ENCODE results near the gene RAMACL.
"Not testable (repeated sequence)": the region's sequence is repeated elsewhere in the genome, so short reads cannot be mapped to it uniquely, and the experiment has no call there.

Gene RAMACL

DNA sequence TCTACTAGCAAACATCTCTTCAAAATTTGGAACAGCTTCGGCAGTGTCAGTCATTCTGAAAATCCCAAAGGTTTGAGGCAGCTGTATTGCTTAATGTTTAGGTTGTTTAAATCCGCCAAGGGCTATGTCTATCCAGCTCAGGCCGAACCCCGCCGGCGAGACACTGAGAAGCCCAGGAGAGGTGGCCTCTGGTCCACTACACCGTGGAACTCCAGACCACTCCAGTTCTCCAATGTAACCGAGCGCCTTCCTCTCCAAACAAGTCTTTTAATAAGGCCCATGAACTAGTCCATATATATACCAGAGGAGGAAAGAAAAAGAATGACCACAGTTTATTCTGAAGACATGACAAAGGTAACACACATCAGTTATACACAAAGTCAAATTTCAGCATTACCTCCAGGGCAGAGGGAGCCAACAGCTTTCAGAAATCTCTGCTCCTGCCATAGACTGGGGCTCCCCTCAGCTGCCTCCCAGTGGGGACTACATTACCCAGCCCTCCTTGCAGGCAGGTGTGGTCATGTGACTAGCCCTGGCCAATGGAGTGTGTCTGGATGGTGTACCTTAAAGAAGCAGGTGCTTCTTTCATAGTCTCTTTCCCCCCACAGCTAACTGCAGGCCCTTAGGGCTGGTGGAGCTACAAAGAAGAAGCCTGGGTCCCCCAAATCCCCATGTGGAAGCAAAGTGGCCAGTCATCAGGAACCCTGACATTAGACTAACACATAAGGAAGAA lies at the start of gene RAMACL:
TSS of gene RAMACL (minus strand) at position 255 of the 733 bp plus-strand sequence. CDS start at position 54, 201 bp downstream.
- no peaks in the 10 kb centered on the region for H3K9me3 ChIP-seq (ENCODE audit: control insufficient read depth in 1 of 2, low read length in 2 of 2)
- H3K27me3 ChIP-seq (ENCODE audit: control insufficient read depth in 1 of 2, insufficient read depth in 2 of 2, low read length in 2 of 2) = no peaks in the 10 kb centered on the region
- peaks cover 7 to 12% of the 10 kb centered on the region in 2 donors for H3K4me1 ChIP-seq (ENCODE audit: control insufficient read depth in 1 of 2, insufficient read depth in 2 of 2, low read length in 2 of 2)
- no peaks in the 10 kb centered on the region for H3K36me3 ChIP-seq (ENCODE audit: control insufficient read depth in 1 of 2, insufficient read depth in 2 of 2, low read length in 2 of 2)
- no peak within 1 kb of the TSS for H3K4me3 ChIP-seq (ENCODE audit: low read depth in 1 of 2, low read length in 2 of 2)
- H3K27ac ChIP-seq (ENCODE audit: low read depth, low read length) = no peak within 1 kb of the TSS
- no peak within 1 kb of the TSS for H3K9ac ChIP-seq (ENCODE audit: low read depth in 1 of 2, low read length in 2 of 2)

DNA sequence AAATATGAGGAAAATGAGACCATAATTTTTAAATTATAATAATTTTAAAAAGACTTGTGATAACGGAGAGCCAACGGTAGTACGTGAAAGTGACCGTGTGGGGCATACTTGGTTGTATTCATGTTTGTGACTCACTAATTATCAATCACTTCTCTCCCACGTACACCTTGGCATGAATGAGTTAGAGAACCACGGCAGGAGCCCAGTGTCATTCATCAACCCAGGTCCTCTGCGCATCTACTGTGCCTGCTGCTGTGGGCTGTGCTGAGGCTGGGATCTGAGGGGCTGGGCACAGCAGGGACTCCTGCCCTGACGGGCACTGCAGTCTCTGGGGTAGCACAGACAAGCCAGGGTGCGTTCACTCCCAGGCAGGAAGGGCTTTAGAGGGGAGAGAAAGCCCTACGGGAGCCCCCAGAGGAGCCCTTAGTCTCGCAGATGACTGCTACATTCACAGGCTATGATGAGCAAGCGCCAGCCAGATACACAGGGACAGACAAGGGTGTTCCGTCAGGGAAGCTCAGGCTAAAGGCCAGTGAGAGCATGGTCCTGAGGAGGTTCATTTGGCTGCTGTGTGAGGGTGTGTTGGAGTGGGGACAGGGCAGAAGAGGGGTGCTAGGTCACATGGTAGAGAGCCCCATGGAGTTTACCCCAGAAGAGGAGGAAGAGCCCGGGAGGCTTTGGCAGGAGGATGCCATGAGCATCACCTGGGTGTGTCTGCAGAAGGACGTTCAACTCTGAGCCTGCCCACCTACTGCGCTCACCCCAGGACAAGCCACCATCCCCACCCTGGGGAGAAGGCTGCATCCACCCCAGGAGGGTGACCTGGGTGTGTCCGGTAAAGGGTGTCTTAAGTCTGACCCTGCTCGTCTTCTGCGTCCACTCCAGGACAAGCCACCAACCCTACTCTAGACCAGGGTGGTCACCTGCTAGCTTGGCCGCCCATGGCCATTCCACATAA lies 48.8 kb upstream of the RAMACL start:
- H3K27me3 ChIP-seq (ENCODE audit: control insufficient read depth in 1 of 2, insufficient read depth in 2 of 2, low read length in 2 of 2) = peaks cover 0 to 9% of the 10 kb centered on the region in 2 donors
- no peaks in the 10 kb centered on the region for H3K9me3 ChIP-seq (ENCODE audit: control insufficient read depth in 1 of 2, low read length in 2 of 2)
- no peak overlapping the region for H3K4me3 ChIP-seq (ENCODE audit: low read depth in 1 of 2, low read length in 2 of 2)
- no peak overlapping the region for H3K9ac ChIP-seq (ENCODE audit: low read depth in 1 of 2, low read length in 2 of 2)
- peaks cover 0 to 1% of the 10 kb centered on the region in 2 donors for H3K4me1 ChIP-seq (ENCODE audit: control insufficient read depth in 1 of 2, insufficient read depth in 2 of 2, low read length in 2 of 2)
- no peaks in the 10 kb centered on the region for H3K36me3 ChIP-seq (ENCODE audit: control insufficient read depth in 1 of 2, insufficient read depth in 2 of 2, low read length in 2 of 2)
- no peak overlapping the region for H3K27ac ChIP-seq (ENCODE audit: low read depth, low read length)

DNA sequence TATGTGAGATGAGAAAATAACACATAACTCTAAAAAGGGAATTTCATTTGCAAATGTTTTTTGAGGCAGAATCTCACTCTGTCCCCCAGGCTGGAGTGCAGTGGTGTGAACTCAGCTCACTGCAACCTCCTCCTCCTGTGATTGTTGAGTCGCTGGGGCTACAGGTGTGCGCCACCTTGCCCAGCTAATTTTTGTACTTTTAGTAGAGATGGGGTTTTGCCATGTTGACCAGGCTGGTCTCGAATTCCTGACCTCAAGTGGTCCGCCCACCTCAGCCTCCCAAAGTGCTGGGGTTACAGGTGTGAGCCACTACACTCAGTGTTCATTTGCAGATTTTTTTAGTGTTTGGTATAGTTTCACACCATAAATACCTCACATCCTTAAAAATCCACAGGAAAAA lies 48.1 kb upstream of the RAMACL start:
- H3K9me3 ChIP-seq (ENCODE audit: control insufficient read depth in 1 of 2, low read length in 2 of 2); H3K9ac ChIP-seq (ENCODE audit: low read depth in 1 of 2, low read length in 2 of 2); H3K4me3 ChIP-seq (ENCODE audit: low read depth in 1 of 2, low read length in 2 of 2); H3K36me3 ChIP-seq (ENCODE audit: control insufficient read depth in 1 of 2, insufficient read depth in 2 of 2, low read length in 2 of 2); H3K4me1 ChIP-seq (ENCODE audit: control insufficient read depth in 1 of 2, insufficient read depth in 2 of 2, low read length in 2 of 2); H3K27me3 ChIP-seq (ENCODE audit: control insufficient read depth in 1 of 2, insufficient read depth in 2 of 2, low read length in 2 of 2); H3K27ac ChIP-seq (ENCODE audit: low read depth, low read length): not testable (repeated sequence)

DNA sequence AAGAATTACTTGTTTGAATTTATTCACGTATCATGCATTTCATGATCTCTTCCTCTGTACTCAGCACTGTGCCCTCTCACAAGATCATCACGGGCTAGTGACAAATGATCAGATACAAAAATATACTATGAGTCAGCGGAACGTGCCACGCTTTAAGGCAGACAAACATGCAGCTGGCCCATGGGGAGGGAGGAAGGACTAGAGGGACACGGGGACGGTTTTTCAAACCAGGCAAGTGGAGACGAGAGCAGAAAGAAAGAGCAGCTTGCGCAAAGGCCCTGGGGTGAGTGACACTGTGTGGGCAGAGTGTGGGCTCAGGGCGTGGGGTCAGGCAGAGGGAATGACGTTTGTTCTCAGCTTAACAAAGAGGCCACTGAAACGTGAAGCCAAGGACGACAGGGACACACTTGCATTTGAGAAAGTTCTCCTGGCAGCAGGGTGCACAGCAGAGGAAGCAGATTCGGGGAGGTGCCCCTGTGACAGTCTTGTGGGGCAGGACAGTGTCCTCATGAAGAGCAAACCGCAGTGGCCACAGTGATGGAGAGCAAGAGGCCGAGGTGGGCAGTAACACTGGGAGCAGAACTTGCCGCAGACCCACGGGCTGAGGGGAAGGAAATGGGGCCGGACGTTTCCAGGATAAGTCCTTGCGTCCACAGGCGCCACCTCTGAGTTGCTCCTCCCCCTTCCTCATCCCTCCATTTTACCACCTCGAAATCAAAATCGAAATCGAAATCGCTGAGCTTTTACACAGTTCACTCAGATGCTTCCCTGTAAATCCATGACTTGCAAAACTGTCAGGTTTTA lies 47.5 kb upstream of the RAMACL start:
- Histone ChIP-seq H3K4me1 (ENCODE audit: control insufficient read depth in 1 of 2, insufficient read depth in 2 of 2, low read length in 2 of 2) (peaks cover under 1 to 2% of the 10 kb centered on the region in 2 donors), H3K4me3 (ENCODE audit: low read depth in 1 of 2, low read length in 2 of 2) (no peak overlapping the region), H3K9ac (ENCODE audit: low read depth in 1 of 2, low read length in 2 of 2) (no peak overlapping the region), H3K27ac (ENCODE audit: low read depth, low read length) (no peak overlapping the region), H3K27me3 (ENCODE audit: control insufficient read depth in 1 of 2, insufficient read depth in 2 of 2, low read length in 2 of 2) (peaks cover 5 to 9% of the 10 kb centered on the region in 2 donors), H3K9me3 (ENCODE audit: control insufficient read depth in 1 of 2, low read length in 2 of 2) (no peaks in the 10 kb centered on the region), H3K36me3 (ENCODE audit: control insufficient read depth in 1 of 2, insufficient read depth in 2 of 2, low read length in 2 of 2) (no peaks in the 10 kb centered on the region)

DNA sequence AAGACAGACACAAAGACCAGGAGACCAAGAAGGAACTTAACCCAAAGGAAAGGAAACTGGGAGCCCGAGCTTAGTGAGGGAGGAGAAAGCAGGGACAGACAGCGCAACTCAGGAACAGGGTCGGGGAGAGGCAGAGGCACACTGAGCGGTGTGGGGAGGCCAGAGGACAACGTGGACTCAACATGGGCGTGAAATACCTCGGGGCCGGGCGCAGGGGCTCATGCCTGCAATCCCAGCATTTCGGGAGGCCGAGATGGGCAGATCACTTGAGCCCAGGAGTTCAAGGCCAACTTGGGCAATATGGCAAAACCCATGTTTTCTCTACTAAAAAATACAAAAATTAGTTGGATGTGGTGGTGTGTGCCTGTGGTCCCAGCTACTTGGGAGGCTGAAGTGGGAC lies 46.3 kb upstream of the RAMACL start:
- H3K4me1 ChIP-seq (ENCODE audit: control insufficient read depth in 1 of 2, insufficient read depth in 2 of 2, low read length in 2 of 2) = peaks cover 10 to 12% of the 10 kb centered on the region in 2 donors
- H3K27me3 ChIP-seq (ENCODE audit: control insufficient read depth in 1 of 2, insufficient read depth in 2 of 2, low read length in 2 of 2) = peaks cover 0 to 9% of the 10 kb centered on the region in 2 donors
- H3K36me3 ChIP-seq (ENCODE audit: control insufficient read depth in 1 of 2, insufficient read depth in 2 of 2, low read length in 2 of 2) = no peaks in the 10 kb centered on the region
- no peak overlapping the region for H3K9ac ChIP-seq (ENCODE audit: low read depth in 1 of 2, low read length in 2 of 2)
- no peaks in the 10 kb centered on the region for H3K9me3 ChIP-seq (ENCODE audit: control insufficient read depth in 1 of 2, low read length in 2 of 2)
- H3K4me3 ChIP-seq (ENCODE audit: low read depth in 1 of 2, low read length in 2 of 2) = no peak overlapping the region
- no peak overlapping the region for H3K27ac ChIP-seq (ENCODE audit: low read depth, low read length)

DNA sequence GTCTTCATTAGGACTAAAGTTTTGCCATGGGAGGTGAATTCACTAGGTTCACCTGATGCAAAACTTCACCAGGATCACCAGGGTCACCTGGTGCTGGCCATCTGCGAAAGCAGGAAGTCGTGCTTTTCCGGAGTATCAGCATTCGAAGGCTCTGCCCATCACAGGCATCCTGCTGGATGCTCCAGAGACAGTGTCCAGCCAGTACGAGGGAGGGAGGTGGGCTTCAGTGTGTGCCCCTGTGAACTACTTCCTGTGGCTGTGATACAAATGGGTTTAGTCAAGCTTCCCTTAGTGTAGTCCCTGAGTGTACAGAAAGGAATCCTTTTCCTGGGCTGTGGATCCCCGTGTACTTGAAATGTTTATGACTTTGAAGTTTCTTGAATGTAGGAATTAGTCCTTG lies 44.0 kb upstream of the RAMACL start:
- Histone ChIP-seq H3K4me3 (ENCODE audit: low read depth in 1 of 2, low read length in 2 of 2) (no peak overlapping the region), H3K36me3 (ENCODE audit: control insufficient read depth in 1 of 2, insufficient read depth in 2 of 2, low read length in 2 of 2) (no peaks in the 10 kb centered on the region), H3K4me1 (ENCODE audit: control insufficient read depth in 1 of 2, insufficient read depth in 2 of 2, low read length in 2 of 2) (peaks cover 10 to 20% of the 10 kb centered on the region in 2 donors), H3K27me3 (ENCODE audit: control insufficient read depth in 1 of 2, insufficient read depth in 2 of 2, low read length in 2 of 2) (peaks cover 2 to 9% of the 10 kb centered on the region in 2 donors), H3K9me3 (ENCODE audit: control insufficient read depth in 1 of 2, low read length in 2 of 2) (no peaks in the 10 kb centered on the region), H3K9ac (ENCODE audit: low read depth in 1 of 2, low read length in 2 of 2) (no peak overlapping the region), H3K27ac (ENCODE audit: low read depth, low read length) (no peak overlapping the region)

DNA sequence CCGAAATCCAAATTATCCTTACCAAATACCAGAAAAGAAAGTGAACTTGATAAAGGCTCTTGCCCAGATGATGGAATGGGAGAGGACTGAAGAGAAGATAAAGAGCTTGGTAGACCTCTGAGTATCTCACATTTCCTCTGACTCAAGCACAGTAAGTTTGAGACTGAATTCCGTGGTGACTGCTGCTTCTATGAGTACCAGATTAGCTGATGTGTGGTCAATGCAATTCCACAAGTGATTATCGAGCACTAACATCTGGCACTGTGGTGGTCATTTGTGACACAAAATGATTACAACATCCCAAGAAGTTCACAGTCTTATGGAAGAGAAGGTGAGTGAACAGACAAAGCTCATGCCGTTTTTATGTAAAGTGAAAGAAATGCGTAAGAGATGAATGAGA lies 43.1 kb upstream of the RAMACL start:
- no peak overlapping the region for H3K9ac ChIP-seq (ENCODE audit: low read depth in 1 of 2, low read length in 2 of 2)
- H3K4me1 ChIP-seq (ENCODE audit: control insufficient read depth in 1 of 2, insufficient read depth in 2 of 2, low read length in 2 of 2) = peaks cover 10 to 20% of the 10 kb centered on the region in 2 donors
- no peak overlapping the region for H3K4me3 ChIP-seq (ENCODE audit: low read depth in 1 of 2, low read length in 2 of 2)
- no peaks in the 10 kb centered on the region for H3K9me3 ChIP-seq (ENCODE audit: control insufficient read depth in 1 of 2, low read length in 2 of 2)
- no peak overlapping the region for H3K27ac ChIP-seq (ENCODE audit: low read depth, low read length)
- H3K36me3 ChIP-seq (ENCODE audit: control insufficient read depth in 1 of 2, insufficient read depth in 2 of 2, low read length in 2 of 2) = no peaks in the 10 kb centered on the region
- H3K27me3 ChIP-seq (ENCODE audit: control insufficient read depth in 1 of 2, insufficient read depth in 2 of 2, low read length in 2 of 2) = peaks cover 2 to 9% of the 10 kb centered on the region in 2 donors

DNA sequence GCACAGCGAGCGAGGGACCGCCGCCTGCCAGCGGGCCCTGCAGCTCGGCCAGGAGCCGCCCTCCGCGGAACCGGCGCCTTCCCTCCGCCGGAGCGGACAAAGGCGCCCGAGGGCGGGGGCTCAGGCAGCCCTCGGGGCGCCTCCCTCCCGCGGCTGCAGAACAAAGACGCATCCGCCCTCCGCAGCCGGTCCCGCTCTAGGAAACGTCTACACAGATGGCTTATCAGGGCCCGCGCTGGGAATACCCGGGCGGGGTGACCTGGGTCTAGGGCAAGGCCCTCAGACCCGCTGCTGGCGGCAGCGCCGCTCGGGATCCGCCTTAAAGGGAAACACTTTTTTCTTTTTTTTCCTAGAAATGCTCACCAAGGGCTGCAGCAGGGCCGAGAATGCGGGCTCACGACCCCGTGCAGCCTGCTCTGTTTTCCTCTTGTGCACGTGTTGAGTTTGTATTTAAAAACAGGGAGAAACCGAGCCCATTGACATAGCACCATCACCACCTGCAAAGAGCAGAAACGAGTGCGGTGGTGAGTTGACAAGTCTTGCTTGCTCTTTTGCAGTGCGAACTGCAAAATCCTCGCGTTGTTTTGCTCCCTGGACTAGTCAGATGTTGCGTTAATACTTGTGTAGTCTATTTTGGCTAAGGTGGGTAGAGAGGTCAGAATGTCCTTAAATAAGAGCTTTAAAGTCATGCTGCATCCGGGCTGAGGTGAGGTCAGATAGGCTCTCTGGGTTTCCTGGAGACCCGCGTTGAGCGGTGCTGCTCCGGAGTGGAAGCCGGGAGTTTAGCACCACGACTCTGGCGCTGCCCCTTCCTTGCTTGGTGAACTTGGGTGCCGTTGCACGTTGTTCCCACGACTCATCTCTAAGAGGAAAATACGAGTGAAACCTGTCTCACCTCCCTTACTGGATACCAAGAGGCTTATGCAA lies 41.7 kb upstream of the RAMACL start:
- Histone ChIP-seq H3K27me3 (ENCODE audit: control insufficient read depth in 1 of 2, insufficient read depth in 2 of 2, low read length in 2 of 2) (peaks cover 2 to 9% of the 10 kb centered on the region in 2 donors), H3K36me3 (ENCODE audit: control insufficient read depth in 1 of 2, insufficient read depth in 2 of 2, low read length in 2 of 2) (no peaks in the 10 kb centered on the region), H3K27ac (ENCODE audit: low read depth, low read length) (peak overlapping the region; percentile 81), H3K9me3 (ENCODE audit: control insufficient read depth in 1 of 2, low read length in 2 of 2) (no peaks in the 10 kb centered on the region), H3K4me3 (ENCODE audit: low read depth in 1 of 2, low read length in 2 of 2) (peak overlapping the region; percentile 72 to 74), H3K4me1 (ENCODE audit: control insufficient read depth in 1 of 2, insufficient read depth in 2 of 2, low read length in 2 of 2) (peaks cover 14 to 20% of the 10 kb centered on the region in 2 donors), H3K9ac (ENCODE audit: low read depth in 1 of 2, low read length in 2 of 2) (peak overlapping the region; percentile 21 to 54)
